ENCODE results near the gene ENTR1. TPM values are rescaled to one million over a fixed set of nuclear protein-coding genes. Genes with fewer than 3 reads are reported as not detected.

The ENTR1 gene
- polyA plus RNA-seq, 4 donors = 22.7 to 46.4 (median 31.8) TPM

DNA sequence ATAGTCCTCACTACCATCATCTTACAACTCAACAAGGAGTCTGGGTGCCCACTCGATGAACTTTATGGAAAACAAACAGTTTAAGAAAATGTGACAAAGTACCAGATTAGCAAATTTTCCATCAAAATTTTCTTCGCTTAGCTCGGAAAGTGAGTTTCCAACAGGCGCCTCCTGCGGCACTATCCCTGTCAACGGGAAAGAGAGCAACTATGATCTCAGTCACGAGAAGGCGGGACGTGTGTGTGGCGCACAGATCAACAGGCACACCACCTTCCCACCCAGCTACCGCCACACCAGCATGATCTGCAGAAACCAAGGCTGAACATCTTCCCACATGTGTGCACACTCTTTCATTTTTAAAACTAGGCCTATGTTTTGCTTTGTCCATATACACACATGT is 42.9 kb upstream of the ENTR1 start:
- no peak for FAIRE-seq
- Histone ChIP-seq H3K36me3 (ENCODE audit: control insufficient read depth in 3 of 3, insufficient read depth in 2 of 3, low read depth in 1 of 3, low read length in 3 of 3) (peaks cover 30 to 87% (median 38%) of the 10 kb centered on the region in 3 donors), H3K4me3 (ENCODE audit: low read depth in 1 of 3, low read length in 3 of 3) (no peak overlapping the region), H3K9me3 (ENCODE audit: control insufficient read depth in 2 of 2, insufficient read depth in 1 of 2, low read depth in 1 of 2, low read length in 1 of 2) (no peaks in the 10 kb centered on the region), H3K4me1 (ENCODE audit: control insufficient read depth in 3 of 3, insufficient read depth in 2 of 3, low read depth in 1 of 3, low read length in 2 of 3) (no peaks in the 10 kb centered on the region), H3K27ac (ENCODE audit: low read depth in 1 of 3, low read length in 2 of 3) (no peak overlapping the region), H3K27me3 (ENCODE audit: control insufficient read depth in 3 of 3, insufficient read depth in 3 of 3, low read length in 3 of 3) (no peaks in the 10 kb centered on the region)
- DNase-seq = no peak
- WGBS, 3 donors = 93 to 95% (median 94%) methylated on average over 11 of the region's 11 CpGs

DNA sequence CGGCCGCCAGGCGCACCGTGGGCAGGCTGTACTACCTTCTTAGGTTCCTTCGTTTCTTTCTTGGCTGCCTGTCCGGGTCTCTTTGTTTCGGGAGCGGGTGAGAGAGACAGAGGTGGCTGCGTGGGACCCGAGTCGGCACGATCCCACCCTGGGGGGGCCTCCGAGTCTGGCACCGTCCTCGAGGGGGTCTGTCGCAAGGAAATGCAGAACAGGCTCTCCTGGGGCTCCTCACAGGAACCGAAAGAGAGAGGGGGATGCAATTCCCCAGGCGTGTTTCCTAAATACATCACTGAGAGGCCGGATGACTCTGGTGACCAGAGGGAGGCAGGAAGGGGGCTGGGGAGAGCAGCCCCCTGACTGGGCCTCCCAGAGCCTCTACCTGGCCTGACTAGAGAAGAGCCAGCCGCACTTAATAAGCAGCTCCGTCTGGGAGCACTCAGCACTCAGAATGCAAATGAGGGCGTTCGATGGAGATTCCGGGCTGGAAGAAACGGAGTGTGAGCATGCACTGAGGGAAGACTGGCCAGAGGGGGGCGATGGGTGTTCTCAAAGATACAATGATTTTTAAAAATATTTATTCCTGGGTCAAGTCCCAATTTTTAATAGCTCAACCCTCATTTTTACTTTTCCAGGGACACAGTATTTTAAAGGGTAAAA is 40.9 kb upstream of the ENTR1 start:
- no peak for FAIRE-seq
- Histone ChIP-seq H3K27me3 (ENCODE audit: control insufficient read depth in 3 of 3, insufficient read depth in 3 of 3, low read length in 3 of 3) (no peaks in the 10 kb centered on the region), H3K4me1 (ENCODE audit: control insufficient read depth in 3 of 3, insufficient read depth in 2 of 3, low read depth in 1 of 3, low read length in 2 of 3) (no peaks in the 10 kb centered on the region), H3K27ac (ENCODE audit: low read depth in 1 of 3, low read length in 2 of 3) (no peak overlapping the region), H3K36me3 (ENCODE audit: control insufficient read depth in 3 of 3, insufficient read depth in 2 of 3, low read depth in 1 of 3, low read length in 3 of 3) (peaks cover 21 to 85% (median 37%) of the 10 kb centered on the region in 3 donors), H3K4me3 (ENCODE audit: low read depth in 1 of 3, low read length in 3 of 3) (no peak overlapping the region), H3K9me3 (ENCODE audit: control insufficient read depth in 2 of 2, insufficient read depth in 1 of 2, low read depth in 1 of 2, low read length in 1 of 2) (no peaks in the 10 kb centered on the region)
- 92 to 96% (median 95%) methylated on average over 26 of the region's 26 CpGs for WGBS, 3 donors
- DNase-seq = no peak

DNA sequence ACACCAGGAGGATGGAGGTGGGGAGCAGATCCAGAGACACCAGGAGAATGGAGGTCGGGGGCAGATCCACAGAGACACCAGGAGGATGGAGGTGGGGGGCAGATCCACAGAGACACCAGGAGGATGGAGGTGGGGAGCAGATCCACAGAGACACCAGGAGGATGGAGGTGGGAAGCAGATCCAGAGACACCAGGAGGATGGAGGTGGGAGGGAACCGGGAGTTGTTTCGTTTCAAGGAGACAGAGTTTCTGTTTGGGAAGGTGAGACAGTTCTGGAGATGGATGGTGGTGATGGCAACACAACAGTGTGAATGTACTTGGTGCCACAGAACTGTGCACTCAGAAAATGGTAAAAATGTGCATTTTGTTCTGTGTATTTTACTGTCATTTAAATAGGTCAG is 38.2 kb upstream of the ENTR1 start:
- WGBS, 3 donors = 88 to 93% (median 90%) methylated on average over 3 of the region's 3 CpGs
- no peak for FAIRE-seq
- H3K27me3 ChIP-seq (ENCODE audit: control insufficient read depth in 3 of 3, insufficient read depth in 3 of 3, low read length in 3 of 3) = no peaks in the 10 kb centered on the region
- no peaks in the 10 kb centered on the region for H3K9me3 ChIP-seq (ENCODE audit: control insufficient read depth in 2 of 2, insufficient read depth in 1 of 2, low read depth in 1 of 2, low read length in 1 of 2)
- DNase-seq = no peak
- no peak overlapping the region for H3K27ac ChIP-seq (ENCODE audit: low read depth in 1 of 3, low read length in 2 of 3)
- H3K4me1 ChIP-seq (ENCODE audit: control insufficient read depth in 3 of 3, insufficient read depth in 2 of 3, low read depth in 1 of 3, low read length in 2 of 3) = no peaks in the 10 kb centered on the region
- no peak overlapping the region for H3K4me3 ChIP-seq (ENCODE audit: low read depth in 1 of 3, low read length in 3 of 3)
- H3K36me3 ChIP-seq (ENCODE audit: control insufficient read depth in 3 of 3, insufficient read depth in 2 of 3, low read depth in 1 of 3, low read length in 3 of 3) = peaks cover 9 to 84% (median 30%) of the 10 kb centered on the region in 3 donors

DNA sequence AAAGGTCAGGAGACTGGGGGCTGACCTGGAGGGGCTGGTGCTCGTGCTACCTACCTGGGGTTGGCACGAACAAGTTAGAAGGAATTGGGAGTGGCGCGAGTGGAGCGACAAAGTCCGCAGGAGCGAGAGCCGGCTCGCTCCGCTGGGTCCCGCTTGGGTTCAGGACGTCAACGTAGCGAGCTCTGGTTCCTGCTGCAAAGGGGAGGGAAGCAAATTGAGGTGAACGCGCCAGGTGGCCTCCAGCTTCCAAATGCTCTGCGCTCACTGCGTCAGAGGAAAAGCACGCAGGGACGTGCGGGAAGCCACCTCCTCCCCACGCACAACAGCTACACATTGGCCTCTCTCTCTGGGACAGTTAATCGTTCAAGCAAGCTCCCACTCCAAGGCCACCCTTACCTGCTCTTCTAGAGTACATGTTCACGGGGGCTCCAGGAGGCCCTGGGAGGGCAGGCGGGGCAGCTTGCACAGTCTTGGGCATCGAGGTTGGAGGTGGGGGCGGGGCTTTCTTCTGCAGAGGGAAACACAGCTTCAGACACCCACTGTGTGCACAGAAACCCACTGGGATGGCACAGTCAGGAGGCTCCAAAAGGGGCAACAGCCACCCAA is 36.9 kb upstream of the ENTR1 start:
- peaks cover 9 to 93% (median 31%) of the 10 kb centered on the region in 3 donors for H3K36me3 ChIP-seq (ENCODE audit: control insufficient read depth in 3 of 3, insufficient read depth in 2 of 3, low read depth in 1 of 3, low read length in 3 of 3)

DNA sequence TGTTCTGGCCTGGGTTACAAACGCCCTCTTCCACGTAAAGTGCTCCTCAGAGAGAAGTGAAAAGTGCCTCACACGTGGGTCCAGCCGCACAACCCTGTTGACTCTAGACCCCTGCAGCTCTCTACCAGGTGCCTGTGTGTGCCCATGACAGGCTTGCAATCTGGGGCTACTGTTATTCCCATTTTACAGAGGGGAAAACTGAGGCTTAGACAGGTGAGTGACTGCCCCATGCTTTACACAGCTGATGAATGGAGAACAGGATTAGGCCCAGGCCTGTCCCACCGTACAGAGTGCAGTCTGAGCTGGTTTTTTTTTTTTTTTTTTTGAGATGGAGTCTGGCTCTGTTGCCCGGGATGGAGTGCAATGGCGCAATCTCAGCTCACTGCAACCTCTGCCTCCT is 35.4 kb upstream of the ENTR1 start:
- FAIRE-seq = no peak
- Histone ChIP-seq H3K9me3 (ENCODE audit: control insufficient read depth in 2 of 2, insufficient read depth in 1 of 2, low read depth in 1 of 2, low read length in 1 of 2) (no peaks in the 10 kb centered on the region), H3K4me1 (ENCODE audit: control insufficient read depth in 3 of 3, insufficient read depth in 2 of 3, low read depth in 1 of 3, low read length in 2 of 3) (no peaks in the 10 kb centered on the region), H3K27ac (ENCODE audit: low read depth in 1 of 3, low read length in 2 of 3) (no peak overlapping the region), H3K4me3 (ENCODE audit: low read depth in 1 of 3, low read length in 3 of 3) (no peak overlapping the region), H3K27me3 (ENCODE audit: control insufficient read depth in 3 of 3, insufficient read depth in 3 of 3, low read length in 3 of 3) (no peaks in the 10 kb centered on the region), H3K36me3 (ENCODE audit: control insufficient read depth in 3 of 3, insufficient read depth in 2 of 3, low read depth in 1 of 3, low read length in 3 of 3) (peaks cover 7 to 96% (median 31%) of the 10 kb centered on the region in 3 donors)
- no peak for DNase-seq
- 89 to 96% (median 90%) methylated on average over 7 of the region's 7 CpGs for WGBS, 3 donors

More for the DNA sequence above, 36.9 kb upstream of the ENTR1 start:
- no peak for FAIRE-seq
- Histone ChIP-seq H3K4me3 (ENCODE audit: low read depth in 1 of 3, low read length in 3 of 3) (no peak overlapping the region), H3K9me3 (ENCODE audit: control insufficient read depth in 2 of 2, insufficient read depth in 1 of 2, low read depth in 1 of 2, low read length in 1 of 2) (no peaks in the 10 kb centered on the region), H3K27me3 (ENCODE audit: control insufficient read depth in 3 of 3, insufficient read depth in 3 of 3, low read length in 3 of 3) (no peaks in the 10 kb centered on the region), H3K4me1 (ENCODE audit: control insufficient read depth in 3 of 3, insufficient read depth in 2 of 3, low read depth in 1 of 3, low read length in 2 of 3) (no peaks in the 10 kb centered on the region), H3K27ac (ENCODE audit: low read depth in 1 of 3, low read length in 2 of 3) (no peak overlapping the region)
- WGBS, 3 donors = 93 to 95% (median 94%) methylated on average over 27 of the region's 27 CpGs
- DNase-seq = no peak

DNA sequence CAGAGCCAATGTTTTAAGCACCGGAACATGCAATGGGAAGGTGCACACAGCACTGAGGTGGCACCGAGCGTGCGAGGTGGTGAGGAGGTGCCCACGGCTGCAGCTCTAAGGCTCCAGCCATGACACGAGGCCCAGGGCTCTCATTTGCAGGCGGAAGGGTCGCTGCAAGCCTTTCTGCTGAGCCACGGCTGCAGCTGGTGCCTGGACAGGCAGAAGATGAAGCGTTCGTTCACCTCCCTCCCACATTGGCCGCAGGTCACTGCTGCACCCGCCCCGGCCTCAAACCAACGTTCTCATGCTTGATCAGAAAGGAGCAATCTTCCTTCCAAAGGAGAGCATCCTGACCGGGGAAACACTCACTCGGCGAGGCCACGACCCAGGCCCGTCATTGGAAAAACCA is 33.7 kb upstream of the ENTR1 start:
- FAIRE-seq (no peak), DNase-seq (no peak)
- 93 to 95% (median 94%) methylated on average over 20 of the region's 20 CpGs for WGBS, 3 donors
- no peaks in the 10 kb centered on the region for H3K9me3 ChIP-seq (ENCODE audit: control insufficient read depth in 2 of 2, insufficient read depth in 1 of 2, low read depth in 1 of 2, low read length in 1 of 2)
- H3K36me3 ChIP-seq (ENCODE audit: control insufficient read depth in 3 of 3, insufficient read depth in 2 of 3, low read depth in 1 of 3, low read length in 3 of 3) = peaks cover 7 to 88% (median 28%) of the 10 kb centered on the region in 3 donors
- H3K4me1 ChIP-seq (ENCODE audit: control insufficient read depth in 3 of 3, insufficient read depth in 2 of 3, low read depth in 1 of 3, low read length in 2 of 3) = peaks cover 0 to 4% (median 0%) of the 10 kb centered on the region in 3 donors
- H3K27me3 ChIP-seq (ENCODE audit: control insufficient read depth in 3 of 3, insufficient read depth in 3 of 3, low read length in 3 of 3) = no peaks in the 10 kb centered on the region
- no peak overlapping the region for H3K4me3 ChIP-seq (ENCODE audit: low read depth in 1 of 3, low read length in 3 of 3)
- H3K27ac ChIP-seq (ENCODE audit: low read depth in 1 of 3, low read length in 2 of 3) = no peak overlapping the region

DNA sequence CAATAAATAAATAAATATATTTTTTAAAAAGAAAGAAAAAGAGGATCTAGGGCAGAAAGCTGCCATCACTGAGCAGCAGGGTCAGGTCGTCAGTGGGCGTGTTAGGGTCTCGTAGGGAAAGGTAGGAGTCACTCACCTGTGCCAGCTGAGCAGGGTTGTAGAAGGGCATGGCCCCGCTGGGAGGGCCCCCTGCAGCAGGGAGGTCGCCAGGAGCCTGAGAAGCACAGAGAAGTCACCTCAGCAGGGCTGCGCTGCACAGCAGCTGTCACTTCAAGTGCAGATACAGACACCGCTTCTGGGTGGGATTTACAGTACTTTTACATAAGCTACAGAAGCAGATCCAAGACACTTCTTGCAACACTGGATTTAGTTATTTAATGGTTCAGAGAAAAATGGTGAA is 33.3 kb upstream of the ENTR1 start:
- Histone ChIP-seq H3K4me3 (ENCODE audit: low read depth in 1 of 3, low read length in 3 of 3) (no peak overlapping the region), H3K9me3 (ENCODE audit: control insufficient read depth in 2 of 2, insufficient read depth in 1 of 2, low read depth in 1 of 2, low read length in 1 of 2) (no peaks in the 10 kb centered on the region), H3K36me3 (ENCODE audit: control insufficient read depth in 3 of 3, insufficient read depth in 2 of 3, low read depth in 1 of 3, low read length in 3 of 3) (peaks cover 7 to 84% (median 27%) of the 10 kb centered on the region in 3 donors), H3K27me3 (ENCODE audit: control insufficient read depth in 3 of 3, insufficient read depth in 3 of 3, low read length in 3 of 3) (no peaks in the 10 kb centered on the region), H3K4me1 (ENCODE audit: control insufficient read depth in 3 of 3, insufficient read depth in 2 of 3, low read depth in 1 of 3, low read length in 2 of 3) (peaks cover 0 to 4% (median 0%) of the 10 kb centered on the region in 3 donors), H3K27ac (ENCODE audit: low read depth in 1 of 3, low read length in 2 of 3) (no peak overlapping the region)
- WGBS, 3 donors = 93 to 96% (median 93%) methylated on average over 7 of the region's 7 CpGs
- FAIRE-seq = no peak
- no peak for DNase-seq

DNA sequence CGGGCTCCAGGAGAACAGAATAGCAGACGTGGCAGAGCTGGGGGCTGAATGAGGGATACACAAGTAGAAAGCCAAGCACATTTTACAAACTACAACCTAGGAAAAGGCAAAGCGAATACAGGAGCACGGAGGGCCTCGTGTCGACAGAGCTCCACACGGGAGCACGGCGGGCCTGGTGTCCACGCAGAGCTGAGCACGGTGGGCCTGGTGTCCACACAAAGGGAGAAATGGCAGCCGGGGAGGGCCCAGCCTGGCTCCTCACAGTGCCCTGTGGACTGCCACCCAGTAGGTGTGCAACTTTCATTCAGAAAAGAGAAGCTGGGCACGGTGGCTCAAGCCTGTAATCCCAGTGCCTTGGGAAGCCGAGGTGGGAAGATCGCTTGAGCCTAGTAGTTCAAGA is 32.7 kb upstream of the ENTR1 start:
- Histone ChIP-seq H3K9me3 (ENCODE audit: control insufficient read depth in 2 of 2, insufficient read depth in 1 of 2, low read depth in 1 of 2, low read length in 1 of 2) (no peaks in the 10 kb centered on the region), H3K4me3 (ENCODE audit: low read depth in 1 of 3, low read length in 3 of 3) (no peak overlapping the region), H3K4me1 (ENCODE audit: control insufficient read depth in 3 of 3, insufficient read depth in 2 of 3, low read depth in 1 of 3, low read length in 2 of 3) (peaks cover 0 to 7% (median 2%) of the 10 kb centered on the region in 3 donors), H3K27me3 (ENCODE audit: control insufficient read depth in 3 of 3, insufficient read depth in 3 of 3, low read length in 3 of 3) (no peaks in the 10 kb centered on the region), H3K27ac (ENCODE audit: low read depth in 1 of 3, low read length in 2 of 3) (no peak overlapping the region), H3K36me3 (ENCODE audit: control insufficient read depth in 3 of 3, insufficient read depth in 2 of 3, low read depth in 1 of 3, low read length in 3 of 3) (peaks cover 7 to 79% (median 24%) of the 10 kb centered on the region in 3 donors)
- WGBS, 3 donors = 95 to 97% (median 96%) methylated on average over 15 of the region's 15 CpGs
- no peak for FAIRE-seq
- no peak for DNase-seq
